ENCODE data around the gene PCDH19.

Gene PCDH19

GRCh38 chrX:100263650-100264049 is 146.4 kb downstream of the PCDH19 start:
- no peak overlapping the region for H3K27ac ChIP-seq (ENCODE audit: low read depth, low read length)
- no peak overlapping the region for H3K4me3 ChIP-seq (ENCODE audit: low read length)
- H3K9me3 ChIP-seq (ENCODE audit: control insufficient read depth, insufficient read depth, low read length), result no peaks in the 10 kb centered on the region
- H4K20me1 ChIP-seq (ENCODE audit: control insufficient read depth, insufficient read depth, low read depth, low read length), result no peaks in the 10 kb centered on the region
- H3K4me1 ChIP-seq (ENCODE audit: control insufficient read depth, low read length), result no peaks in the 10 kb centered on the region
- no peaks in the 10 kb centered on the region for H3K9me2 ChIP-seq (replicated peaks; ENCODE audit: control insufficient read depth, low read length)
- TF ChIP-seq EZH2phosphoT487 (IDR thresholded peaks at IDR 0.05; ENCODE audit: borderline replicate concordance, low read length), result no peak
- TF ChIP-seq, protein P1, sequence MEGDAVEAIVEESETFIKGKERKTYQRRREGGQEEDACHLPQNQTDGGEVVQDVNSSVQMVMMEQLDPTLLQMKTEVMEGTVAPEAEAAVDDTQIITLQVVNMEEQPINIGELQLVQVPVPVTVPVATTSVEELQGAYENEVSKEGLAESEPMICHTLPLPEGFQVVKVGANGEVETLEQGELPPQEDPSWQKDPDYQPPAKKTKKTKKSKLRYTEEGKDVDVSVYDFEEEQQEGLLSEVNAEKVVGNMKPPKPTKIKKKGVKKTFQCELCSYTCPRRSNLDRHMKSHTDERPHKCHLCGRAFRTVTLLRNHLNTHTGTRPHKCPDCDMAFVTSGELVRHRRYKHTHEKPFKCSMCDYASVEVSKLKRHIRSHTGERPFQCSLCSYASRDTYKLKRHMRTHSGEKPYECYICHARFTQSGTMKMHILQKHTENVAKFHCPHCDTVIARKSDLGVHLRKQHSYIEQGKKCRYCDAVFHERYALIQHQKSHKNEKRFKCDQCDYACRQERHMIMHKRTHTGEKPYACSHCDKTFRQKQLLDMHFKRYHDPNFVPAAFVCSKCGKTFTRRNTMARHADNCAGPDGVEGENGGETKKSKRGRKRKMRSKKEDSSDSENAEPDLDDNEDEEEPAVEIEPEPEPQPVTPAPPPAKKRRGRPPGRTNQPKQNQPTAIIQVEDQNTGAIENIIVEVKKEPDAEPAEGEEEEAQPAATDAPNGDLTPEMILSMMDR (IDR thresholded peaks at IDR 0.05; ENCODE audit: low read depth, low read length, poor library complexity, severe bottlenecking), result no peak
- H3F3A ChIP-seq (ENCODE audit: control insufficient read depth, insufficient read depth), result no peaks in the 10 kb centered on the region
- H3K36me3 ChIP-seq (ENCODE audit: control insufficient read depth, low read length), result no peaks in the 10 kb centered on the region
- no peaks in the 10 kb centered on the region for H3K27me3 ChIP-seq (ENCODE audit: control insufficient read depth, low read length)
- no peak overlapping the region for H3K4me2 ChIP-seq (ENCODE audit: low read length)
- no peaks in the 10 kb centered on the region for H3K79me2 ChIP-seq (ENCODE audit: control insufficient read depth, low read length)

DNA sequence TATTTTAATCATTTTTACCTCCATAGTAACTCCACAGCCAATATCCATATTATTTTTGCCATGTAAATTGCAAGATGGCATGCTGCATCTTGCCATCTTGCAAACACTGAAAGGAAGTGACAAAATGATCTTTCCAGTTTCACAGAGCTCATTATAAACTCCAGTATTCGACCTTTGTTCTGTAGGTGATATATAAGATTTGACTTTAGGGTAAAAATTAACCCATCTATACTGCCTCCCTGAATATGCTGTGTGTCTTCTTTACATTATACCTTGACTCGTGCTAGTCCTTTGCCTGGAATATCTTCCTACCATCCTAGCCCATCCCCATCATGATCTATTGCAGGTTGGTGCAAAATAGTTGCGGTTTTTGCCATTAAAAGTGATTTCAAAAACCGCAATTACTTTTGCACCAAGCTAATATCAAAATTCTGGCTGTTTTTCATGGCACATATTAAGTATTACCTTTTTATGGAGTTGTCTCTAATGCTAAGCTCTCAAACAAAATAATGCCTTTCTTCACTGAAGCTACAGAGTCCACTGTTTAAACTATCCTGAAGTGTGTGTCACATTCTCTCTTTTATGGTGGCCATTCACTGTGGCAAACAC is 161.1 kb downstream of the PCDH19 start:
- Histone ChIP-seq H3K9me3 (ENCODE audit: control insufficient read depth, insufficient read depth, low read length) (no peaks in the 10 kb centered on the region), H3F3A (ENCODE audit: control insufficient read depth, insufficient read depth) (no peaks in the 10 kb centered on the region), H3K4me1 (ENCODE audit: control insufficient read depth, low read length) (no peaks in the 10 kb centered on the region), H3K79me2 (ENCODE audit: control insufficient read depth, low read length) (no peaks in the 10 kb centered on the region), H3K36me3 (ENCODE audit: control insufficient read depth, low read length) (no peaks in the 10 kb centered on the region), H4K20me1 (ENCODE audit: control insufficient read depth, insufficient read depth, low read depth, low read length) (no peaks in the 10 kb centered on the region), H3K9me2 (replicated peaks; ENCODE audit: control insufficient read depth, low read length) (no peaks in the 10 kb centered on the region), H3K27me3 (ENCODE audit: control insufficient read depth, low read length) (no peaks in the 10 kb centered on the region), H3K27ac (ENCODE audit: low read depth, low read length) (no peak overlapping the region), H3K4me3 (ENCODE audit: low read length) (no peak overlapping the region), H3K4me2 (ENCODE audit: low read length) (no peak overlapping the region)
- TF ChIP-seq, protein P1 (IDR thresholded peaks at IDR 0.05; ENCODE audit: low read depth, low read length, poor library complexity, severe bottlenecking), result no peak
- TF ChIP-seq EZH2phosphoT487 (IDR thresholded peaks at IDR 0.05; ENCODE audit: borderline replicate concordance, low read length), result no peak

- Histone ChIP-seq H3K4me1 (ENCODE audit: control insufficient read depth, low read length) (no peaks in the 10 kb centered on the region), H3K79me2 (ENCODE audit: control insufficient read depth, low read length) (no peaks in the 10 kb centered on the region), H3K36me3 (ENCODE audit: control insufficient read depth, low read length) (no peaks in the 10 kb centered on the region), H3F3A (ENCODE audit: control insufficient read depth, insufficient read depth) (no peaks in the 10 kb centered on the region), H3K4me3 (ENCODE audit: low read length) (no peak overlapping the region), H3K9me2 (replicated peaks; ENCODE audit: control insufficient read depth, low read length) (no peaks in the 10 kb centered on the region), H3K27me3 (ENCODE audit: control insufficient read depth, low read length) (no peaks in the 10 kb centered on the region), H3K27ac (ENCODE audit: low read depth, low read length) (no peak overlapping the region), H3K9me3 (ENCODE audit: control insufficient read depth, insufficient read depth, low read length) (no peaks in the 10 kb centered on the region), H3K4me2 (ENCODE audit: low read length) (no peak overlapping the region), H4K20me1 (ENCODE audit: control insufficient read depth, insufficient read depth, low read depth, low read length) (no peaks in the 10 kb centered on the region)
- TF ChIP-seq EZH2phosphoT487 (IDR thresholded peaks at IDR 0.05; ENCODE audit: borderline replicate concordance, low read length), result no peak
- TF ChIP-seq, protein P1 (IDR thresholded peaks at IDR 0.05; ENCODE audit: low read depth, low read length, poor library complexity, severe bottlenecking), result no peak
Observed at GRCh38 chrX:100247826-100248225, 162.2 kb downstream of the PCDH19 start.
